PC-3 (cell line): ENCODE measurements around the gene USP28. TPM values are rescaled to one million over a fixed set of nuclear protein-coding genes. Genes with fewer than 3 reads are reported as not detected.

Experiments used
- ATAC-seq: fragments of 200-7000 bp; cut with Tn5 transposase; 2 replicates; pipeline ENCODE4 v1.9.1; 2020; ENCODE audit warnings: mild to moderate bottlenecking, moderate library complexity
- BruUV-seq: library from RNA; stranded (reverse); fragments of 400-500 nt; replicated peaks from 2 replicates; lab custom pipeline; 2021; lab: Mats Ljungman, UMichigan
- CTCF ChIA-PET: fragments of 300-600 bp; sonication (Branson Sonifier 250); formaldehyde crosslinking; loops from one replicate; lab custom pipeline; 2022; ENCODE audit warnings: antibody characterized with exemption; lab: Charles Lee
- POLR2A ChIA-PET: fragments of 300-600 bp; sonication (Branson Sonifier 250); formaldehyde crosslinking; loops from one replicate; lab custom pipeline; 2022; ENCODE audit warnings: antibody characterized with exemption; ENCODE audit not compliant: unreplicated experiment; lab: Charles Lee
- DNase-seq: peaks from one replicate; pipeline ENCODE4 v3.0.0-alpha.2; 2015
- H2AFZ ChIP-seq: fragments of 300-600 bp; sonication (generic); 2 replicates; pipeline ENCODE4 v1.6.0; 2016; ENCODE audit warnings: antibody characterized with exemption, low read length
- H3F3A ChIP-seq: fragments of 300-600 bp; sonication (generic); one replicate; pipeline ENCODE4 v1.6.0; 2017; ENCODE audit warnings: antibody characterized with exemption, low read length, control low read depth, mild to moderate bottlenecking; ENCODE audit not compliant: unreplicated experiment
- H3K27ac ChIP-seq: fragments of 300-600 bp; sonication (generic); 2 replicates; pipeline ENCODE4 v1.5.1; 2016; ENCODE audit warnings: mild to moderate bottlenecking, low read length
- H3K27me3 ChIP-seq: fragments of 300-600 bp; sonication (generic); 2 replicates; pipeline ENCODE4 v1.6.1; 2016; ENCODE audit warnings: low read length, mixed read lengths
- H3K36me3 ChIP-seq: fragments of 300-600 bp; sonication (generic); 2 replicates; pipeline ENCODE4 v1.6.1; 2016; ENCODE audit warnings: low read depth, mixed run types, low read length, mixed read lengths
- H3K4me1 ChIP-seq: fragments of 300-600 bp; sonication (generic); 2 replicates; pipeline ENCODE4 v1.5.1; 2016; ENCODE audit warnings: low read length; ENCODE audit not compliant: insufficient read depth
- H3K4me2 ChIP-seq: fragments of 300-600 bp; sonication (generic); 2 replicates; pipeline ENCODE4 v1.6.0; 2016; ENCODE audit warnings: low read length
- H3K4me3 ChIP-seq: fragments of 300-600 bp; sonication (generic); 2 replicates; pipeline ENCODE4 v1.5.1; 2016; ENCODE audit warnings: mild to moderate bottlenecking, low read length, mixed read lengths
- H3K79me2 ChIP-seq: fragments of 300-600 bp; sonication (generic); 2 replicates; pipeline ENCODE4 v1.6.1; 2017; ENCODE audit warnings: low read length, mixed read lengths
- H3K9ac ChIP-seq: fragments of 300-600 bp; sonication (generic); 2 replicates; pipeline ENCODE4 v1.6.0; 2016; ENCODE audit warnings: mild to moderate bottlenecking, low read length
- H3K9me2 ChIP-seq: fragments of 300-600 bp; sonication (generic); replicated peaks from 2 replicates; pipeline ENCODE4 v1.6.1; 2016; ENCODE audit warnings: mixed run types, low read length, mixed read lengths
- H3K9me3 ChIP-seq: fragments of 300-600 bp; sonication (generic); 2 replicates; pipeline ENCODE4 v1.6.1; 2016; ENCODE audit warnings: low read length, mixed read lengths
- H4K20me1 ChIP-seq: fragments of 300-600 bp; sonication (generic); 2 replicates; pipeline ENCODE4 v1.6.1; 2016; ENCODE audit warnings: low read length, mixed read lengths
- CTCF ChIP-seq: fragments of 300-600 bp; sonication (generic); conservative IDR thresholded peaks from 2 replicates; pipeline ENCODE4 v1.5.1; 2017; ENCODE audit warnings: antibody characterized with exemption, low read depth, mild to moderate bottlenecking, low read length
- EZH2 ChIP-seq: fragments of 300-600 bp; sonication (generic); IDR thresholded peaks from one replicate; pipeline ENCODE4 v1.6.1; 2017; ENCODE audit warnings: antibody characterized with exemption, mild to moderate bottlenecking, low read length; ENCODE audit not compliant: unreplicated experiment
- EZH2phosphoT487 ChIP-seq: fragments of 300-600 bp; sonication (generic); IDR thresholded peaks from 2 replicates; pipeline ENCODE4 v1.6.1; 2018; ENCODE audit warnings: mild to moderate bottlenecking, antibody characterized with exemption, low read length, borderline replicate concordance
- intact Hi-C: fragments of 100-400 bp; cut with micrococcal nuclease; formaldehyde crosslinking; loops from 2 replicates; pipeline ENCODE4 v1.9.0; 2023
- total RNA-seq: library from RNA; depleted of rRNA; stranded (reverse); fragments of >200 nt; gene quantifications from 2 replicates; pipeline ENCODE4 v1.2.3, GENCODE V29; 2014

The USP28 gene
- total RNA-seq, 1 experiment from 2014 or later = 27.7 TPM

GRCh38 chr11:113901141-113901540, 25.8 kb upstream of the USP28 start:
- intact Hi-C loops = no loop called here

GRCh38 chr11:113896156-113896879, 20.9 kb upstream of the USP28 start:
- Histone ChIP-seq H3K9ac (no peak overlapping the region), H3K9me3 (no peaks in the 10 kb centered on the region), H3K27me3 (peaks cover 19% of the 10 kb centered on the region), H3K79me2 (no peaks in the 10 kb centered on the region), H4K20me1 (no peaks in the 10 kb centered on the region), H3K4me1 (no peaks in the 10 kb centered on the region), H2AFZ (no peak overlapping the region), H3K9me2 (no peaks in the 10 kb centered on the region), H3K4me3 (no peak overlapping the region), H3K4me2 (no peak overlapping the region; the same call in 1 of the 2 replicates), H3F3A (no peaks in the 10 kb centered on the region), H3K36me3 (no peaks in the 10 kb centered on the region), H3K27ac (no peak overlapping the region)
- BruUV-seq = no TSS peak
- no peak for TF ChIP-seq EZH2phosphoT487
- peak; percentile 95 for TF ChIP-seq CTCF
- no peak for TF ChIP-seq EZH2
- DNase-seq (peak; percentile 56), ATAC-seq (peak; percentile 81)
- intact Hi-C loops = loop anchor here (1.0 to 2.0 kb wide), 3 partner anchors 98 to 366 kb away; no protein-coding TSS in a partner anchor
- ChIA-PET POLR2A (no interaction called here), CTCF (interaction anchor here (0.5 to 2.0 kb wide), 6 partner anchors 10 to 1757 kb away, joined by 3 to 18 read pairs (median 4); no protein-coding TSS in a partner anchor)

More at GRCh38 chr11:113901141-113901540, 25.8 kb upstream of the USP28 start:
- H3K9me3 ChIP-seq = no peaks in the 10 kb centered on the region
- no peaks in the 10 kb centered on the region for H4K20me1 ChIP-seq
- H3K36me3 ChIP-seq = no peaks in the 10 kb centered on the region
- H3K79me2 ChIP-seq = no peaks in the 10 kb centered on the region
- no peak overlapping the region for H3K4me3 ChIP-seq
- no peak overlapping the region for H3K9ac ChIP-seq
- H3K27ac ChIP-seq = no peak overlapping the region
- BruUV-seq = no TSS peak
- H2AFZ ChIP-seq = no peak overlapping the region
- CTCF ChIA-PET = interaction anchor here (0.6 kb wide), 1 partner anchor 644 kb away, joined by 7 read pairs; no protein-coding TSS in a partner anchor
- DNase-seq = no peak
- POLR2A ChIA-PET = no interaction called here
- H3F3A ChIP-seq = no peaks in the 10 kb centered on the region
- TF ChIP-seq EZH2 (no peak), CTCF (no peak), EZH2phosphoT487 (no peak)
- H3K4me2 ChIP-seq = no peak overlapping the region
- peaks cover 46% of the 10 kb centered on the region for H3K27me3 ChIP-seq
- H3K9me2 ChIP-seq = no peaks in the 10 kb centered on the region
- peaks cover 6% of the 10 kb centered on the region; the same call in 1 of the 2 replicates for H3K4me1 ChIP-seq
- ATAC-seq = no peak
